ENCODE measurements around the gene BRD1. TPM values are rescaled to one million over a fixed set of nuclear protein-coding genes. Genes with fewer than 3 reads are reported as not detected.

BRD1 gene
- total RNA-seq, 1 donor from 2014 or later, result 27.7 TPM

DNA sequence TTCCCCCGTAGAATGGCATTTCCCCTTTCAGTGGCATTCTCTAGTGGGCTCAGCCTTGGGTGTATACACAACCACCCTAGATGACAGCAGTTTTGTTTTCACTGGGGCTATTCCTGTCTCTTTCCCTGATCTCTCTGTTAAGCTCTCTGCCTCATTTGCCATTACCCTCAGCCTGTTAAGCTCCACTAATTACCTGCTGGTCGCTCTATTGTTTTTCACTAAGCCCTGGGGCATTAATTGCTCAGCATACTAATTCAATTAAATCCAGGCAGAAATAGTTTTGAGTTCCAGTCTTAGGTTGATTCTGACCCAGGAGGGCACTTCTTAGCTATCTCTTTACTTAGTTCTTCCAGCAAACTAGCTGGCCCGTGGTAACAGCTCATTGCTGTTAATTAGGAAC lies 80.0 kb downstream of the BRD1 start:
- H3K4me1 Mint-ChIP-seq (ENCODE audit: low read depth), result no peaks in the 10 kb centered on the region
- H3K4me3 Mint-ChIP-seq (ENCODE audit: unreplicated experiment), result no peak overlapping the region
- H3K27me3 Mint-ChIP-seq (ENCODE audit: low read depth), result peaks cover 16% of the 10 kb centered on the region
- TF ChIP-seq CTCF (IDR thresholded peaks at IDR 0.05), result no peak
- H3K27ac Mint-ChIP-seq (ENCODE audit: unreplicated experiment), result no peak overlapping the region
- H3K9me3 Mint-ChIP-seq (ENCODE audit: low read depth), result peaks cover 48% of the 10 kb centered on the region
- DNase-seq (ENCODE audit: low spot score), result no peak
- peaks cover 7% of the 10 kb centered on the region for H3K36me3 Mint-ChIP-seq (ENCODE audit: low read depth)

DNA sequence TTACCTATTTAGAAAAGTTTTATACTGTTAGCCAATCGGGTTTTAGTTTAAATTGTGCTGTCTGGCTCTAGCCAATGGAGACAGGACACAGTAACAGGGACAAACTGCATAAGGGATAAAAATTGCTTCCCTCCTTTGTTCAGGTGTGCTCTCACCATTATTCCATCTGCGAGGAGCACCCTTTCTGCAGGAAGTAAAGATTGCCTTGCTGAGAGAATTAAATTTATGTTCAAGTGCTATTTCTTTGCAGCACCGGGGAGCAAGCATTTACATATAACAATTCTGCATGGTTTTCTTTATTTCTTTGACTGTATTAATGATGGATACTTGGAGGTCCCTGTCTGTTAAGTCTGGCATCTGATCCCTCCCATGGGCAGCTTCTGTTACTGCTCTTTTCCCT lies 80.5 kb downstream of the BRD1 start:
- Mint-ChIP-seq H3K9me3 (ENCODE audit: low read depth) (peaks cover 51% of the 10 kb centered on the region), H3K36me3 (ENCODE audit: low read depth) (peaks cover 7% of the 10 kb centered on the region), H3K4me3 (ENCODE audit: unreplicated experiment) (no peak overlapping the region), H3K27ac (ENCODE audit: unreplicated experiment) (no peak overlapping the region), H3K4me1 (ENCODE audit: low read depth) (no peaks in the 10 kb centered on the region), H3K27me3 (ENCODE audit: low read depth) (peaks cover 19% of the 10 kb centered on the region)
- no peak for TF ChIP-seq CTCF (IDR thresholded peaks at IDR 0.05)
- DNase-seq (ENCODE audit: low spot score), result no peak

DNA sequence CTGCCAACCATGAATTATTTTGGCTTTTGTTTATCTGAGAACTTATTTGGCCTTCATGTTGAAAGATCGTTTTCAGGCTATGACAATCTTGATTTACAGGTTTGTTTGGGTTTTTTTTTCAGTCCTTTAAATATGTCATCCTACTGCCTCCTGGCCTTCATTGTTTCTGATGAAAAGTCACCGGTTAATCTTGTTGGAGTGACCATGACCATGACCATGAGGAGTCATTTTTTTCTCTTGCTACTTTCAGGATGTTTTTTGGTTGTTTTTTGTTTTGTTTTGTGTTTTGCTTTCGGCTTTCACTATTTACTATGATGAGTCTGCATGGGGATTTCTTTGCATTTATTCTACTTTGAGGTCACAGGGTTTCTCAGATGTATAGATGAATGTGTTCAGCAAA lies 81.6 kb downstream of the BRD1 start:
- no peak for TF ChIP-seq CTCF (IDR thresholded peaks at IDR 0.05)
- Mint-ChIP-seq H3K27me3 (ENCODE audit: low read depth) (peaks cover 29% of the 10 kb centered on the region), H3K4me1 (ENCODE audit: low read depth) (no peaks in the 10 kb centered on the region), H3K4me3 (ENCODE audit: unreplicated experiment) (no peak overlapping the region), H3K27ac (ENCODE audit: unreplicated experiment) (no peak overlapping the region), H3K9me3 (ENCODE audit: low read depth) (peaks cover 51% of the 10 kb centered on the region), H3K36me3 (ENCODE audit: low read depth) (peaks cover 7% of the 10 kb centered on the region)
- DNase-seq (ENCODE audit: low spot score), result no peak

- peak; percentile 35 for DNase-seq (ENCODE audit: low spot score)
- Mint-ChIP-seq H3K36me3 (ENCODE audit: low read depth) (peaks cover 1% of the 10 kb centered on the region), H3K27ac (ENCODE audit: unreplicated experiment) (no peak overlapping the region), H3K27me3 (ENCODE audit: low read depth) (peaks cover 44% of the 10 kb centered on the region), H3K9me3 (ENCODE audit: low read depth) (peaks cover 27% of the 10 kb centered on the region), H3K4me1 (ENCODE audit: low read depth) (no peaks in the 10 kb centered on the region), H3K4me3 (ENCODE audit: unreplicated experiment) (no peak overlapping the region)
- no peak for TF ChIP-seq CTCF (IDR thresholded peaks at IDR 0.05)
Observed at GRCh38 chr22:49740242-49740641, 87.4 kb downstream of the BRD1 start.

- H3K36me3 Mint-ChIP-seq (ENCODE audit: low read depth), result no peaks in the 10 kb centered on the region
- H3K27ac Mint-ChIP-seq (ENCODE audit: unreplicated experiment), result no peak overlapping the region
- H3K4me1 Mint-ChIP-seq (ENCODE audit: low read depth), result no peaks in the 10 kb centered on the region
- peaks cover 44% of the 10 kb centered on the region for H3K27me3 Mint-ChIP-seq (ENCODE audit: low read depth)
- H3K4me3 Mint-ChIP-seq (ENCODE audit: unreplicated experiment), result no peak overlapping the region
- TF ChIP-seq CTCF (IDR thresholded peaks at IDR 0.05), result no peak
- DNase-seq (ENCODE audit: low spot score), result no peak
- peaks cover 19% of the 10 kb centered on the region for H3K9me3 Mint-ChIP-seq (ENCODE audit: low read depth)
Observed at GRCh38 chr22:49739138-49739537, 88.5 kb downstream of the BRD1 start.

Measured in chondrocyte (in vitro differentiated cells).